Natural killer cell (primary cell): ENCODE measurements around the gene SPRYD3. TPM values are rescaled to one million over a fixed set of nuclear protein-coding genes. Genes with fewer than 3 reads are reported as not detected.
A peak's percentile ranks its signal among the peaks of the same experiment; 100 is the strongest.

Experiments
- ATAC-seq, 3 donors: fragments of 150-1000 bp in 2 of 3; fragments of 200-7000 bp in 1 of 3; cut with Tn5 transposase; 1 replicate in 1 of 3; 2 replicates in 2 of 3; pipeline ENCODE4 v1.10.0; 2021; ENCODE audit warnings: mild to moderate bottlenecking in 2 of 3, moderate library complexity in 2 of 3
- DNase-seq, 2 donors: peaks; one replicate each; pipeline versions ENCODE4 v3.0.0 to v3.0.0-alpha.2; 2013 to 2021; ENCODE audit warnings: mixed read lengths in 1 of 2
- H3K27ac ChIP-seq: one replicate; pipeline ENCODE4 v1.5.1; 2013; ENCODE audit warnings: mild to moderate bottlenecking, low read length
- H3K27me3 ChIP-seq: one replicate; pipeline ENCODE4 v1.6.1; 2013; ENCODE audit warnings: low read length; ENCODE audit not compliant: control insufficient read depth, insufficient read depth
- H3K36me3 ChIP-seq: one replicate; pipeline ENCODE4 v1.6.1; 2013; ENCODE audit warnings: low read length; ENCODE audit not compliant: control insufficient read depth, insufficient read depth
- H3K4me1 ChIP-seq: one replicate; pipeline ENCODE4 v1.6.1; 2013; ENCODE audit warnings: low read length; ENCODE audit not compliant: control insufficient read depth, insufficient read depth
- H3K4me3 ChIP-seq: one replicate; pipeline ENCODE4 v1.5.1; 2013; ENCODE audit warnings: low read length
- H3K9me3 ChIP-seq: one replicate; pipeline ENCODE4 v1.6.1; 2013; ENCODE audit warnings: low read length; ENCODE audit not compliant: control insufficient read depth, insufficient read depth
- H3K27ac Mint-ChIP-seq, 2 donors: one replicate each; pipeline ENCODE4 v1.8.0; 2022; ENCODE audit warnings: mild to moderate bottlenecking in 2 of 2, mixed read lengths in 2 of 2, moderate library complexity in 1 of 2
- H3K27me3 Mint-ChIP-seq, 2 donors: one replicate each; pipeline ENCODE4 v1.8.0; 2022; ENCODE audit warnings: low read depth in 2 of 2, mixed read lengths in 2 of 2
- H3K36me3 Mint-ChIP-seq: one replicate; pipeline ENCODE4 v1.8.0; 2022; ENCODE audit warnings: mixed read lengths
- H3K4me1 Mint-ChIP-seq, 2 donors: one replicate each; pipeline ENCODE4 v1.8.0; 2022; ENCODE audit warnings: mixed read lengths in 2 of 2
- H3K4me3 Mint-ChIP-seq: one replicate; pipeline ENCODE4 v1.8.0; 2022; ENCODE audit warnings: mild to moderate bottlenecking, moderate library complexity, mixed read lengths
- H3K9me3 Mint-ChIP-seq, 2 donors: one replicate each; pipeline ENCODE4 v1.8.0; 2022; ENCODE audit warnings: mixed read lengths in 2 of 2
- CTCF ChIP-seq: fragments of 200-600 bp; IDR thresholded peaks from one replicate; pipeline ENCODE4 v1.8.0; 2022; ENCODE audit warnings: antibody characterized with exemption
- WGBS: methylation state at CpG from one replicate; pipeline ENCODE4 v1.1.7; 2013; ENCODE audit warnings: missing lambda C conversion rate; ENCODE audit not compliant: insufficient coverage; 5-methylcytosine and 5-hydroxymethylcytosine counted together
- intact Hi-C: fragments of 100-400 bp; cut with micrococcal nuclease; formaldehyde crosslinking; loops from one replicate; pipeline ENCODE4 v1.14.2; 2022
- total RNA-seq, 4 donors: library from RNA; stranded (reverse); fragments of 120-200 nt in 1 of 4; gene quantifications; one replicate each; pipeline versions ENCODE4 v1.2.3 to v1.2.4, GENCODE V29; 2013 to 2022

SPRYD3 gene
- total RNA-seq, 3 donors from 2014 or later (not counting 1 experiment from before 2014, with no cell fraction given), result 32.6 to 48.0 (median 42.6) TPM

DNA sequence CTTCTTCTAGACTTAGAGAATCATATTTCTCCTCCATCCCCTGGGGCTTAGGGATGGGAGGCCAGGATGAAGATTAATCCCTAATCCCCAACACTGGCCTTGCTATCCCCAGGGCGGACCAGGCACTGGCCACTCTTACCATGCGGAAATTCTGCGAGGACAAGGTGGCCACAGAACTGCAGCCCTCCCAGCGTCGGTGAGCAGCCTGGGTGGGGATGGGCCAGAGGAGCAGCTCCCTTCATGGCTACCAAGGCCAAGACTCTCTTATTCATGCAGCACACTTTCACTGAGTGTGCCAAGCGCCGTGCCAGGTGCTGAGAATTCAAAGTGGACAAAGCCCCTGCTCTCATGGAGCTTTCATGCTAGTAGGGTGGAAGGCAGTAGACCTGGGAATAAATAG, 22.3 kb downstream of the SPRYD3 start:
- no peak overlapping the region for H3K27ac ChIP-seq
- Mint-ChIP-seq H3K4me1 (peaks cover 18 to 21% of the 10 kb centered on the region in 2 donors), H3K4me3 (no peak overlapping the region)

DNA sequence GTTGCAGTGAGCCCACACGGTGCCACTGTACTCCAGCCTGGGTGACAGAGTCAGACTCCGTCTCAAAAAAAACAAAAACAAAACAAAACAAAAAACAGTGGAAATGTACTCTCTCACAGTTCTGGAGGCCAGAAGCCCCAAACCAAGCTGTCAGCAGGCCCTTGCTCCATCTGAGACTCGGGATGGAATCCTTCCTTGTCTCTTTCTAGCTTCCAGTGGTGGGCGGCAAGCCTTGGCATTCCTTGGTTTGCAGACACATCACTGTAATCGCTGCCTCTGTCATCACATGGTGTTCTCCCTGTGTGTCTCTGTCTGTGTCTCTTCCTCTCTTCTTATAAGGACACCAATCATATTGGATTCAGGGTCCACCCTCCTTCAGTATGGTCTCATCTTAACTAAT, 22.9 kb downstream of the SPRYD3 start:
- Mint-ChIP-seq H3K36me3 (no peaks in the 10 kb centered on the region), H3K27me3 (peaks cover 0 to 2% of the 10 kb centered on the region in 2 donors), H3K27ac (no peak overlapping the region), H3K4me1 (peaks cover 18 to 21% of the 10 kb centered on the region in 2 donors), H3K9me3 (no peaks in the 10 kb centered on the region), H3K4me3 (peak overlapping the region; percentile 52)
- Histone ChIP-seq H3K9me3 (no peaks in the 10 kb centered on the region), H3K27ac (no peak overlapping the region), H3K4me3 (no peak overlapping the region), H3K36me3 (no peaks in the 10 kb centered on the region), H3K27me3 (no peaks in the 10 kb centered on the region), H3K4me1 (peaks cover 26% of the 10 kb centered on the region)
- DNase-seq (no peak), ATAC-seq (no peak)
- WGBS, result 77% methylated on average over 5 of the region's 5 CpGs
- intact Hi-C loops, result no loop called here
- TF ChIP-seq CTCF, result no peak

More for the DNA sequence above, 22.3 kb downstream of the SPRYD3 start:
- Histone ChIP-seq H3K4me3 (no peak overlapping the region), H3K9me3 (no peaks in the 10 kb centered on the region), H3K36me3 (no peaks in the 10 kb centered on the region), H3K27me3 (no peaks in the 10 kb centered on the region), H3K4me1 (peaks cover 26% of the 10 kb centered on the region)
- Mint-ChIP-seq H3K36me3 (no peaks in the 10 kb centered on the region), H3K9me3 (no peaks in the 10 kb centered on the region), H3K27ac (no peak overlapping the region), H3K27me3 (peaks cover 0 to 2% of the 10 kb centered on the region in 2 donors)
- DNase-seq (no peak), ATAC-seq (no peak)
- 92% methylated on average over 7 of the region's 7 CpGs for WGBS
- intact Hi-C loops, result no loop called here
- no peak for TF ChIP-seq CTCF

GRCh38 chr12:53055471-53056266, 23.5 kb downstream of the SPRYD3 start:
- no peaks in the 10 kb centered on the region for H3K36me3 Mint-ChIP-seq
- H3K4me3 Mint-ChIP-seq, result peak overlapping the region; percentile 77
- Histone ChIP-seq H3K27ac (no peak overlapping the region), H3K4me1 (peaks cover 26% of the 10 kb centered on the region), H3K27me3 (no peaks in the 10 kb centered on the region), H3K9me3 (no peaks in the 10 kb centered on the region), H3K36me3 (no peaks in the 10 kb centered on the region), H3K4me3 (no peak overlapping the region)
- peaks cover 18 to 21% of the 10 kb centered on the region in 2 donors for H3K4me1 Mint-ChIP-seq
- WGBS, result 74% methylated on average over 15 of the region's 15 CpGs
- TF ChIP-seq CTCF, result no peak
- no peaks in the 10 kb centered on the region for H3K9me3 Mint-ChIP-seq
- peaks cover 0 to 2% of the 10 kb centered on the region in 2 donors for H3K27me3 Mint-ChIP-seq
- intact Hi-C loops, result no loop called here
- no peak for ATAC-seq
- H3K27ac Mint-ChIP-seq, result peak overlapping the region; percentile 5 to 70
- no peak for DNase-seq
